ENCODE measurements around the gene PPP1R37.

- TF ChIP-seq, protein P1, sequence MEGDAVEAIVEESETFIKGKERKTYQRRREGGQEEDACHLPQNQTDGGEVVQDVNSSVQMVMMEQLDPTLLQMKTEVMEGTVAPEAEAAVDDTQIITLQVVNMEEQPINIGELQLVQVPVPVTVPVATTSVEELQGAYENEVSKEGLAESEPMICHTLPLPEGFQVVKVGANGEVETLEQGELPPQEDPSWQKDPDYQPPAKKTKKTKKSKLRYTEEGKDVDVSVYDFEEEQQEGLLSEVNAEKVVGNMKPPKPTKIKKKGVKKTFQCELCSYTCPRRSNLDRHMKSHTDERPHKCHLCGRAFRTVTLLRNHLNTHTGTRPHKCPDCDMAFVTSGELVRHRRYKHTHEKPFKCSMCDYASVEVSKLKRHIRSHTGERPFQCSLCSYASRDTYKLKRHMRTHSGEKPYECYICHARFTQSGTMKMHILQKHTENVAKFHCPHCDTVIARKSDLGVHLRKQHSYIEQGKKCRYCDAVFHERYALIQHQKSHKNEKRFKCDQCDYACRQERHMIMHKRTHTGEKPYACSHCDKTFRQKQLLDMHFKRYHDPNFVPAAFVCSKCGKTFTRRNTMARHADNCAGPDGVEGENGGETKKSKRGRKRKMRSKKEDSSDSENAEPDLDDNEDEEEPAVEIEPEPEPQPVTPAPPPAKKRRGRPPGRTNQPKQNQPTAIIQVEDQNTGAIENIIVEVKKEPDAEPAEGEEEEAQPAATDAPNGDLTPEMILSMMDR (IDR thresholded peaks at IDR 0.05): no peak
- TF ChIP-seq REST (IDR thresholded peaks at IDR 0.05; ENCODE audit: insufficient read depth in 1 of 2, low read depth in 2 of 2, low read length in 1 of 2) (no peak), SIN3A (IDR thresholded peaks at IDR 0.05; ENCODE audit: borderline replicate concordance, insufficient read depth, low read depth, low read length) (no peak), POLR2AphosphoS5 (IDR thresholded peaks at IDR 0.05; ENCODE audit: low read depth, low read length) (no peak), TCF7L2 (IDR thresholded peaks at IDR 0.05; ENCODE audit: low read depth, low read length) (no peak)
Observed at GRCh38 chr19:45045671-45046353, 47.2 kb upstream of the PPP1R37 start.
